ENCODE data around the gene VAPA.

The VAPA gene

GRCh38 chr18:9969247-9969646 is 55.4 kb downstream of the VAPA start:
- Histone ChIP-seq H3K9ac (ENCODE audit: low read depth, low read length) (no peak overlapping the region), H3K4me1 (ENCODE audit: control insufficient read depth, insufficient read depth, low read length) (no peaks in the 10 kb centered on the region), H3K4me3 (ENCODE audit: low read length) (no peak overlapping the region), H3K4me2 (ENCODE audit: low read length) (no peak overlapping the region), H3K27me3 (ENCODE audit: control insufficient read depth, insufficient read depth, low read length) (peaks cover 7% of the 10 kb centered on the region), H3K9me3 (replicated peaks; ENCODE audit: low read length) (no peaks in the 10 kb centered on the region), H3K36me3 (ENCODE audit: insufficient read depth, low read length) (no peaks in the 10 kb centered on the region)

GRCh38 chr18:9971313-9971920 is 57.6 kb downstream of the VAPA start:
- peaks cover 7% of the 10 kb centered on the region for H3K27me3 ChIP-seq (ENCODE audit: control insufficient read depth, insufficient read depth, low read length)
- H3K4me1 ChIP-seq (ENCODE audit: control insufficient read depth, insufficient read depth, low read length), result no peaks in the 10 kb centered on the region
- H3K9ac ChIP-seq (ENCODE audit: low read depth, low read length), result no peak overlapping the region
- no peaks in the 10 kb centered on the region for H3K36me3 ChIP-seq (ENCODE audit: insufficient read depth, low read length)
- peaks cover 10% of the 10 kb centered on the region for H3K9me3 ChIP-seq (replicated peaks; ENCODE audit: low read length)
- no peak overlapping the region for H3K4me2 ChIP-seq (ENCODE audit: low read length)
- no peak overlapping the region for H3K4me3 ChIP-seq (ENCODE audit: low read length)

- Histone ChIP-seq H3K36me3 (ENCODE audit: insufficient read depth, low read length) (no peaks in the 10 kb centered on the region), H3K27me3 (ENCODE audit: control insufficient read depth, insufficient read depth, low read length) (peaks cover 7% of the 10 kb centered on the region), H3K9me3 (replicated peaks; ENCODE audit: low read length) (peaks cover 10% of the 10 kb centered on the region), H3K9ac (ENCODE audit: low read depth, low read length) (no peak overlapping the region), H3K4me3 (ENCODE audit: low read length) (no peak overlapping the region), H3K4me2 (ENCODE audit: low read length) (no peak overlapping the region), H3K4me1 (ENCODE audit: control insufficient read depth, insufficient read depth, low read length) (no peaks in the 10 kb centered on the region)
Observed at GRCh38 chr18:9973470-9973869, 59.7 kb downstream of the VAPA start.

- no peaks in the 10 kb centered on the region for H3K36me3 ChIP-seq (ENCODE audit: insufficient read depth, low read length)
- peaks cover 7% of the 10 kb centered on the region for H3K27me3 ChIP-seq (ENCODE audit: control insufficient read depth, insufficient read depth, low read length)
- no peak overlapping the region for H3K9ac ChIP-seq (ENCODE audit: low read depth, low read length)
- no peak overlapping the region for H3K4me3 ChIP-seq (ENCODE audit: low read length)
- no peaks in the 10 kb centered on the region for H3K4me1 ChIP-seq (ENCODE audit: control insufficient read depth, insufficient read depth, low read length)
- peaks cover 10% of the 10 kb centered on the region for H3K9me3 ChIP-seq (replicated peaks; ENCODE audit: low read length)
- H3K4me2 ChIP-seq (ENCODE audit: low read length), result no peak overlapping the region
Observed at GRCh38 chr18:9974279-9974915, 60.6 kb downstream of the VAPA start.

- Histone ChIP-seq H3K4me1 (ENCODE audit: control insufficient read depth, insufficient read depth, low read length) (no peaks in the 10 kb centered on the region), H3K36me3 (ENCODE audit: insufficient read depth, low read length) (no peaks in the 10 kb centered on the region), H3K4me3 (ENCODE audit: low read length) (no peak overlapping the region), H3K27me3 (ENCODE audit: control insufficient read depth, insufficient read depth, low read length) (no peaks in the 10 kb centered on the region), H3K4me2 (ENCODE audit: low read length) (no peak overlapping the region), H3K9ac (ENCODE audit: low read depth, low read length) (no peak overlapping the region), H3K9me3 (replicated peaks; ENCODE audit: low read length) (peaks cover 10% of the 10 kb centered on the region)
Observed at GRCh38 chr18:9975658-9976057, 61.8 kb downstream of the VAPA start.

GRCh38 chr18:9982711-9983110 is 68.9 kb downstream of the VAPA start:
- Histone ChIP-seq H3K4me2 (ENCODE audit: low read length) (no peak overlapping the region), H3K36me3 (ENCODE audit: insufficient read depth, low read length) (no peaks in the 10 kb centered on the region), H3K4me1 (ENCODE audit: control insufficient read depth, insufficient read depth, low read length) (no peaks in the 10 kb centered on the region), H3K27me3 (ENCODE audit: control insufficient read depth, insufficient read depth, low read length) (peaks cover 4% of the 10 kb centered on the region), H3K9me3 (replicated peaks; ENCODE audit: low read length) (no peaks in the 10 kb centered on the region), H3K9ac (ENCODE audit: low read depth, low read length) (no peak overlapping the region), H3K4me3 (ENCODE audit: low read length) (no peak overlapping the region)

- Histone ChIP-seq H3K9ac (ENCODE audit: low read depth, low read length) (no peak overlapping the region), H3K27me3 (ENCODE audit: control insufficient read depth, insufficient read depth, low read length) (peaks cover 4% of the 10 kb centered on the region)
Observed at GRCh38 chr18:9984080-9984479, 70.3 kb downstream of the VAPA start.

GRCh38 chr18:9985641-9986040 is 71.8 kb downstream of the VAPA start:
- Histone ChIP-seq H3K36me3 (ENCODE audit: insufficient read depth, low read length) (no peaks in the 10 kb centered on the region), H3K9me3 (replicated peaks; ENCODE audit: low read length) (no peaks in the 10 kb centered on the region), H3K4me3 (ENCODE audit: low read length) (no peak overlapping the region), H3K27me3 (ENCODE audit: control insufficient read depth, insufficient read depth, low read length) (peaks cover 4% of the 10 kb centered on the region), H3K9ac (ENCODE audit: low read depth, low read length) (no peak overlapping the region), H3K4me2 (ENCODE audit: low read length) (no peak overlapping the region), H3K4me1 (ENCODE audit: control insufficient read depth, insufficient read depth, low read length) (no peaks in the 10 kb centered on the region)

More at GRCh38 chr18:9984080-9984479, 70.3 kb downstream of the VAPA start:
- Histone ChIP-seq H3K36me3 (ENCODE audit: insufficient read depth, low read length) (no peaks in the 10 kb centered on the region), H3K4me2 (ENCODE audit: low read length) (no peak overlapping the region), H3K4me1 (ENCODE audit: control insufficient read depth, insufficient read depth, low read length) (no peaks in the 10 kb centered on the region), H3K4me3 (ENCODE audit: low read length) (no peak overlapping the region), H3K9me3 (replicated peaks; ENCODE audit: low read length) (no peaks in the 10 kb centered on the region)

GRCh38 chr18:9986156-9986930 is 72.5 kb downstream of the VAPA start:
- Histone ChIP-seq H3K9ac (ENCODE audit: low read depth, low read length) (no peak overlapping the region), H3K4me2 (ENCODE audit: low read length) (no peak overlapping the region), H3K36me3 (ENCODE audit: insufficient read depth, low read length) (no peaks in the 10 kb centered on the region), H3K9me3 (replicated peaks; ENCODE audit: low read length) (no peaks in the 10 kb centered on the region), H3K4me3 (ENCODE audit: low read length) (no peak overlapping the region), H3K4me1 (ENCODE audit: control insufficient read depth, insufficient read depth, low read length) (no peaks in the 10 kb centered on the region), H3K27me3 (ENCODE audit: control insufficient read depth, insufficient read depth, low read length) (peaks cover 4% of the 10 kb centered on the region)

- no peak overlapping the region for H3K9ac ChIP-seq (ENCODE audit: low read depth, low read length)
- H3K9me3 ChIP-seq (replicated peaks; ENCODE audit: low read length), result no peaks in the 10 kb centered on the region
- H3K4me1 ChIP-seq (ENCODE audit: control insufficient read depth, insufficient read depth, low read length), result no peaks in the 10 kb centered on the region
- H3K4me2 ChIP-seq (ENCODE audit: low read length), result no peak overlapping the region
- no peak overlapping the region for H3K4me3 ChIP-seq (ENCODE audit: low read length)
- H3K27me3 ChIP-seq (ENCODE audit: control insufficient read depth, insufficient read depth, low read length), result peaks cover 13% of the 10 kb centered on the region
- no peaks in the 10 kb centered on the region for H3K36me3 ChIP-seq (ENCODE audit: insufficient read depth, low read length)
Observed at GRCh38 chr18:9987345-9987744, 73.5 kb downstream of the VAPA start.

GRCh38 chr18:9987931-9988330 is 74.1 kb downstream of the VAPA start:
- Histone ChIP-seq H3K9ac (ENCODE audit: low read depth, low read length) (no peak overlapping the region), H3K9me3 (replicated peaks; ENCODE audit: low read length) (no peaks in the 10 kb centered on the region), H3K36me3 (ENCODE audit: insufficient read depth, low read length) (no peaks in the 10 kb centered on the region), H3K27me3 (ENCODE audit: control insufficient read depth, insufficient read depth, low read length) (peaks cover 19% of the 10 kb centered on the region), H3K4me3 (ENCODE audit: low read length) (no peak overlapping the region), H3K4me2 (ENCODE audit: low read length) (no peak overlapping the region), H3K4me1 (ENCODE audit: control insufficient read depth, insufficient read depth, low read length) (no peaks in the 10 kb centered on the region)

All from skeletal muscle satellite cell (primary cell).